HFFc6 (cell line): Measurements from ENCODE around the gene SLX4. TPM values are rescaled to one million over a fixed set of nuclear protein-coding genes. Genes with fewer than 3 reads are reported as not detected.

Experiments
- DNase-seq: peaks from one replicate; pipeline ENCODE4 v3.0.0-alpha.2; 2018
- H3K27ac Mint-ChIP-seq: 2 replicates; pipeline ENCODE4 v1.8.0; 2020; ENCODE audit warnings: mild to moderate bottlenecking, mixed read lengths
- H3K27me3 Mint-ChIP-seq: 2 replicates; pipeline ENCODE4 v1.8.0; 2021; ENCODE audit warnings: mild to moderate bottlenecking, moderate library complexity, mixed read lengths; ENCODE audit not compliant: insufficient read depth
- H3K36me3 Mint-ChIP-seq: 2 replicates; pipeline ENCODE4 v1.8.0; 2021; ENCODE audit warnings: low read depth, mixed read lengths
- H3K4me1 Mint-ChIP-seq: 2 replicates; pipeline ENCODE4 v1.8.0; 2020; ENCODE audit warnings: low read depth, mixed read lengths
- H3K4me3 Mint-ChIP-seq: 2 replicates; pipeline ENCODE4 v1.8.0; 2020; ENCODE audit warnings: mild to moderate bottlenecking, moderate library complexity, mixed read lengths
- H3K9me3 Mint-ChIP-seq: 2 replicates; pipeline ENCODE4 v1.8.0; 2020; ENCODE audit warnings: mild to moderate bottlenecking, mixed read lengths
- total RNA-seq, 6 experiments: library from RNA; stranded (reverse); fragmentation: NEBNext Ultra II Directional; extraction: Animal tissue kit (Norgen Biotek cat#: 25700); gene quantifications; 2 replicates in 1 of 6; 3 replicates in 5 of 6; pipeline ENCODE4 v1.2.3, GENCODE V29; 2021
- TF ChIP-seq, protein P1 (sequence below): fragments of 200-600 bp; sonication (generic); IDR thresholded peaks from 2 replicates; pipeline ENCODE4 v1.5.0; 2021; ENCODE audit warnings: antibody characterized with exemption, mild to moderate bottlenecking

Gene SLX4
- total RNA-seq, 6 experiments from 2014 or later = 6.8 to 8.2 (median 7.2) TPM

DNA sequence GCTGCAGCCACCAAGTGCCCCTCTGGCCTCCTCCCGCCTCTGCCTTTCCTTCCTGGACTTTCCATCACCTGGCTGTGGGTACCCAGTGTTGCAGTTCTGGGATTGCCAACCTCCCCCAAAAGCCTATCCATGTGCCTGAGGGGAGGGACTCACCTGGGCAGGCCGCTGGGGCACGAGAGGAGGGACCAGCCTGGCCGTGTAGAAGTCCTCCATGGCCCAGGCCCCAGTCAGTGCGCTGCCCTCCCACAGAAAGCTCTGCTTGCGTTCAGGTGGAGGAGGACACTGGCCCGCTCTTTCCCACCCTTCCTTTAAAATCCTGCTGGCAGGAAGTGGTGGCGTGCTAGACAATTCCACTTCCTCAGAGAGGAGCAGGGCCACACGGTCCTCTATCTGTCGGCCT lies 14.2 kb downstream of the SLX4 start:
- H3K36me3 Mint-ChIP-seq = peaks cover 29% of the 10 kb centered on the region
- H3K4me3 Mint-ChIP-seq = no peak overlapping the region
- H3K27me3 Mint-ChIP-seq = no peaks in the 10 kb centered on the region; the same call in 1 of the 2 replicates
- H3K9me3 Mint-ChIP-seq = no peaks in the 10 kb centered on the region
- H3K4me1 Mint-ChIP-seq = no peaks in the 10 kb centered on the region
- no peak overlapping the region for H3K27ac Mint-ChIP-seq
- TF ChIP-seq, protein P1, sequence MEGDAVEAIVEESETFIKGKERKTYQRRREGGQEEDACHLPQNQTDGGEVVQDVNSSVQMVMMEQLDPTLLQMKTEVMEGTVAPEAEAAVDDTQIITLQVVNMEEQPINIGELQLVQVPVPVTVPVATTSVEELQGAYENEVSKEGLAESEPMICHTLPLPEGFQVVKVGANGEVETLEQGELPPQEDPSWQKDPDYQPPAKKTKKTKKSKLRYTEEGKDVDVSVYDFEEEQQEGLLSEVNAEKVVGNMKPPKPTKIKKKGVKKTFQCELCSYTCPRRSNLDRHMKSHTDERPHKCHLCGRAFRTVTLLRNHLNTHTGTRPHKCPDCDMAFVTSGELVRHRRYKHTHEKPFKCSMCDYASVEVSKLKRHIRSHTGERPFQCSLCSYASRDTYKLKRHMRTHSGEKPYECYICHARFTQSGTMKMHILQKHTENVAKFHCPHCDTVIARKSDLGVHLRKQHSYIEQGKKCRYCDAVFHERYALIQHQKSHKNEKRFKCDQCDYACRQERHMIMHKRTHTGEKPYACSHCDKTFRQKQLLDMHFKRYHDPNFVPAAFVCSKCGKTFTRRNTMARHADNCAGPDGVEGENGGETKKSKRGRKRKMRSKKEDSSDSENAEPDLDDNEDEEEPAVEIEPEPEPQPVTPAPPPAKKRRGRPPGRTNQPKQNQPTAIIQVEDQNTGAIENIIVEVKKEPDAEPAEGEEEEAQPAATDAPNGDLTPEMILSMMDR = no peak
- DNase-seq = no peak

DNA sequence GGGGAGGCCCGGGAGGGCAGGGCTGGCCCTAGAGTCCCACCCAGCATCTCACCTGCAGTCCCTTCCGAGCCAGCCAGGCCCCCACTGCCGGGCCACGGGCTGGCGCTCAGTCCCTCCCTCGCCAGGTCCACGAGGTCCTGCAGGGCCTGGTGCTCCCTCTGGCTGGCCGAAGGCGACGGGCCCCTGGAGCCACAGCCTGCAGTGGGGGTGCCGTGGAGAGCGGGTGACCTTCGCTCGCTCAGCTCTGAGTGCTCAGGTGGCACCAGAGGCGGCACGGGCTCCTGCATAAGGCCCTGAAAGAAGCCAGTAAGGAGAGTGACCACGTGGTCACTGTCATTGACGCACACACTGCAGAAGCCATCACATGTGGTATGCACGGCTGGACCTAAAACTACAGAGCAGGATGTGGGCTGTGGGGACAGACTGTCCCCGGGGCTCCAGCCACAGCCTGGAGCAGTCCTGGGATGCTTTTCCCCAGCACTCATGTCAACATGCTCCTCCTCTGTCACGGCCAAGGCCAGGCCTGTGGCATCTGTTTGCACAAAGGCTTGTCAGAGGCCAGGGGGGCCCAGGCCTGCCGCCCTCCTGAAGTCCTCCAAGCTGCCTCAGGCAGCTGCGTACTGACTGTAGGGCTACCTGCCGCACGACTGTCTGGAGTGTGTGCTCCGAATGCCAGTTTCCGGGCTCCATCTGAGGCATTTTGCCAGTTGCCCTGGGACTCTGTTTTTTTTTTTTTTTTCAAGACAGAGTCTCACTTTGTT lies 15.1 kb downstream of the SLX4 start:
- no peak for DNase-seq
- TF ChIP-seq, protein P1 = no peak
- H3K27ac Mint-ChIP-seq = no peak overlapping the region
- H3K36me3 Mint-ChIP-seq = peaks cover 23% of the 10 kb centered on the region
- H3K4me1 Mint-ChIP-seq = no peaks in the 10 kb centered on the region
- H3K27me3 Mint-ChIP-seq = no peaks in the 10 kb centered on the region; the same call in 1 of the 2 replicates
- H3K9me3 Mint-ChIP-seq = no peaks in the 10 kb centered on the region
- H3K4me3 Mint-ChIP-seq = no peak overlapping the region

DNA sequence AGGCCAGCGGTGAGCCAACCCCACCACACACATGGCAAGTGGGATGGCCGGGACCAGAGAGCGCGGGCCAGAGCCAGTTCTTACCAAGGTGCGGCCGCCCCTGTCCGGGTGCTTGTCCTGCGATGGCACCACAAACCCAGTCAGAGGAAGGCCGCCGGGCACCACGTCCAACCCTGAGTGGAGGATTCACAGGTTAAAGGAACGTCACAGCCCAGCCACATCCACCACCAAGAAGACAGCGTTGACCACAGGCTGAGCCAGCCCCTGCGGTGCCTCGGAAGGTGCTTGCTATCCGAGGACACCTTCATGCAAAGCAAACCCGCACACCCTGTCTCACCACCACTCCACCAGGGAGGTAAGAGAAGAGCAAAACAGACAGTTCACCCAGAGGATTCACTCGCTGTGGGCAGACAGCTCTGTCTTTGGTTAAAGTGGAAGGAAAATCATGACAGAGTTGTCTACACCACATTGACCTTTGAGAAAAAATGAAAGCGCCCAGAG lies 15.8 kb downstream of the SLX4 start:
- no peaks in the 10 kb centered on the region; the same call in 1 of the 2 replicates for H3K27me3 Mint-ChIP-seq
- no peaks in the 10 kb centered on the region for H3K4me1 Mint-ChIP-seq
- H3K4me3 Mint-ChIP-seq = no peak overlapping the region
- no peak for DNase-seq
- peaks cover 23% of the 10 kb centered on the region for H3K36me3 Mint-ChIP-seq
- H3K9me3 Mint-ChIP-seq = no peaks in the 10 kb centered on the region
- TF ChIP-seq, protein P1 = no peak
- no peak overlapping the region for H3K27ac Mint-ChIP-seq

DNA sequence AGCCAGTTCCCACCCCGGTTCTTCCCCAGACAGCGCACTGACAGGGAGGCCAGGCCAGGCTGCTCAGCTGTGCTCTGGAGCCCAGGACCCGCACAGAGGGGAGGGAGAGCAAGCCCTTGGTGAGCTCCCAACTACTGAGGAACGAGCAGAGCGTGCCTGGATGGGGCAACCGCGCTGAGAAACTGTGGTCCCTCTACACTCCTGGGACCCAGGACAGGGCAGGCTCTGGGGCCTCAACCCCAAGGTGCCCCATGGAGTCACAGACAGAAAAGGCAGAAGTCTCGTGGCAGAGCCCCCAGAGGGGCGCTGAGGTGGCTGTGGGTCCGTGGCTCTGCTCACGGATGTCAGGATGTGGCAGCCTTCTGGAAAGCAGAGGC lies 16.3 kb downstream of the SLX4 start:
- H3K9me3 Mint-ChIP-seq = no peaks in the 10 kb centered on the region
- no peak overlapping the region for H3K4me3 Mint-ChIP-seq
- DNase-seq = no peak
- H3K27me3 Mint-ChIP-seq = no peaks in the 10 kb centered on the region
- H3K4me1 Mint-ChIP-seq = no peaks in the 10 kb centered on the region
- TF ChIP-seq, protein P1 = no peak
- H3K36me3 Mint-ChIP-seq = peaks cover 24% of the 10 kb centered on the region
- H3K27ac Mint-ChIP-seq = no peak overlapping the region

DNA sequence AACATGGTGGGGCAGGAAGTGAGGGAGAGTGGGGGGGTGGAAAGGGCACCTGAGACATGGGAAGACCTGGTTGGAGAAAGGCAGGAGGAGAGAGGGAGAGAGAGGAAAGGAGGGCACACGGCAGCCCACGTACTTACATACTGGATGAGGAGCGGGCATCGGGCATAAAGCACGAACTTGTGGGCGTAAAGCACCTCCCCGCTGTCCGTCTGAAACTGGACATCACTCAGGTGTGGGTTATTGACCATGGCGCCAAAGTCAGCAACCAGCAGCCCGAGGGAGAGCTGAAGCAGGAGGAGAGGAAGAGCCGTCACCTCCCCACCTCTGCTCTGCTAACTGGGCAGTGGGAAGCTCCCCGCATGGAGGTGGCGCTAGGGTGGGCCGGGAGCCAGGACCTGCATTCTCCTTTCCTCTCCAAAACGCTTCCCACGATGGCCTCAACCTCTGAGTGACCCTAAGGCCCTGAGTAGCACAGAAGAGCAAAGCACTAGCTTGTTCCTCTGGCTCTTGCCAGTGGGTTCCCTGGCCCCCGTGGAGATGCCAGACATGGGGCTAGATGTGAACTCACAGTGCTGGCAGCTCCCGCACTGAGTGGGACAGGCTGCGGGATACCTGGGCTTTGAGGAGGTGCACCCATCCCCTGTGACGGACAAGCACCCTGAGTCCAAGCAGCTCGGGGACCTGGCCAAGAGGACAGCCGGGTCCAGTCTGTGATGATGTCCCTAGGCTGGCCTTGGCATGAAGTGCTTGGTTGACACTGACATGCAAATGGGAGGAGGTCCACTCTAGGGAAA lies 16.9 kb downstream of the SLX4 start:
- H3K27ac Mint-ChIP-seq = no peak overlapping the region
- no peaks in the 10 kb centered on the region for H3K4me1 Mint-ChIP-seq
- H3K9me3 Mint-ChIP-seq = no peaks in the 10 kb centered on the region
- H3K4me3 Mint-ChIP-seq = no peak overlapping the region
- H3K27me3 Mint-ChIP-seq = no peaks in the 10 kb centered on the region
- TF ChIP-seq, protein P1 = no peak
- peaks cover 22% of the 10 kb centered on the region for H3K36me3 Mint-ChIP-seq
- DNase-seq = no peak
